Skeletal muscle tissue (tissue), 4 donors: ENCODE results near the gene NOC2L. TPM values are rescaled to one million over a fixed set of nuclear protein-coding genes. Genes with fewer than 3 reads are reported as not detected.

ENCODE experiments used
- H3K27ac ChIP-seq: one replicate; pipeline ENCODE4 v1.7.0; 2013; ENCODE audit warnings: mild to moderate bottlenecking, low read depth, low read length, inconsistent platforms
- H3K27me3 ChIP-seq, 3 donors: one replicate each; pipeline ENCODE4 v1.7.0; 2013; ENCODE audit warnings: low read length in 3 of 3; ENCODE audit not compliant: control insufficient read depth in 3 of 3, insufficient read depth in 3 of 3
- H3K36me3 ChIP-seq, 3 donors: one replicate each; pipeline ENCODE4 v1.7.0; 2013; ENCODE audit warnings: low read length in 3 of 3; ENCODE audit not compliant: control insufficient read depth in 3 of 3, insufficient read depth in 3 of 3
- H3K4me1 ChIP-seq, 3 donors: one replicate each; pipeline ENCODE4 v1.7.0; 2013; ENCODE audit warnings: low read length in 3 of 3, mild to moderate bottlenecking in 3 of 3; ENCODE audit not compliant: control insufficient read depth in 3 of 3, insufficient read depth in 3 of 3
- H3K4me3 ChIP-seq, 3 donors: one replicate each; pipeline ENCODE4 v1.7.0; 2013; ENCODE audit warnings: low read length in 3 of 3
- H3K9ac ChIP-seq, 3 donors: one replicate each; pipeline ENCODE4 v1.7.0; 2013; ENCODE audit warnings: low read length in 3 of 3, mild to moderate bottlenecking in 3 of 3, moderate library complexity in 2 of 3, low read depth in 1 of 3
- H3K9me3 ChIP-seq, 3 donors: one replicate each; pipeline ENCODE4 v1.7.0; 2013; ENCODE audit warnings: low read length in 3 of 3; ENCODE audit not compliant: control insufficient read depth in 3 of 3
- total RNA-seq: library from RNA; depleted of rRNA; stranded (reverse); fragments of >200 nt; gene quantifications from one replicate; pipeline ENCODE4 v1.2.3, GENCODE V29; 2014
- donor health status: Osteomylitis.

NOC2L gene
- total RNA-seq, 1 donor from 2014 or later, result 47.0 TPM

- H3K27me3 ChIP-seq, result peaks cover 9 to 31% (median 20%) of the 10 kb centered on the region in 3 donors
- peak overlapping the region in 1 of 3 donors; percentile 76 for H3K9ac ChIP-seq
- H3K36me3 ChIP-seq, result peaks cover 5 to 23% (median 6%) of the 10 kb centered on the region in 3 donors
- H3K4me3 ChIP-seq, result peak overlapping the region in 1 of 3 donors; percentile 56
- H3K4me1 ChIP-seq, result peaks cover 17 to 59% (median 36%) of the 10 kb centered on the region in 3 donors
- H3K27ac ChIP-seq, result peak overlapping the region; percentile 66
- no peaks in the 10 kb centered on the region for H3K9me3 ChIP-seq
These were observed 17.0 kb upstream of the NOC2L start for GRCh38 chr1:975896-976683.

GRCh38 chr1:975365-975764, 16.3 kb upstream of the NOC2L start:
- H3K36me3 ChIP-seq, result peaks cover 5 to 23% (median 6%) of the 10 kb centered on the region in 3 donors
- no peak overlapping the region for H3K27ac ChIP-seq
- H3K27me3 ChIP-seq, result peaks cover 13 to 38% (median 26%) of the 10 kb centered on the region in 3 donors
- H3K4me3 ChIP-seq, result no peak overlapping the region
- H3K9me3 ChIP-seq, result no peaks in the 10 kb centered on the region
- H3K4me1 ChIP-seq, result peaks cover 16 to 57% (median 31%) of the 10 kb centered on the region in 3 donors
- no peak overlapping the region for H3K9ac ChIP-seq

GRCh38 chr1:974687-975328, 15.8 kb upstream of the NOC2L start:
- Histone ChIP-seq H3K9ac (no peak overlapping the region), H3K27ac (no peak overlapping the region), H3K9me3 (no peaks in the 10 kb centered on the region), H3K36me3 (peaks cover 3 to 18% (median 4%) of the 10 kb centered on the region in 3 donors), H3K27me3 (peaks cover 18 to 43% (median 31%) of the 10 kb centered on the region in 3 donors), H3K4me1 (peaks cover 15 to 53% (median 31%) of the 10 kb centered on the region in 3 donors), H3K4me3 (no peak overlapping the region)

- Histone ChIP-seq H3K27me3 (peaks cover 24 to 49% (median 37%) of the 10 kb centered on the region in 3 donors), H3K9me3 (no peaks in the 10 kb centered on the region), H3K36me3 (peaks cover 0 to 13% (median 0%) of the 10 kb centered on the region in 3 donors), H3K27ac (no peak overlapping the region), H3K4me1 (peaks cover 9 to 48% (median 31%) of the 10 kb centered on the region in 3 donors), H3K4me3 (no peak overlapping the region), H3K9ac (no peak overlapping the region)
These were observed 15.2 kb upstream of the NOC2L start for GRCh38 chr1:974293-974640.

GRCh38 chr1:973459-974292, 14.6 kb upstream of the NOC2L start:
- peaks cover 30 to 51% (median 43%) of the 10 kb centered on the region in 3 donors for H3K27me3 ChIP-seq
- H3K36me3 ChIP-seq, result peaks cover 0 to 7% (median 0%) of the 10 kb centered on the region in 3 donors
- H3K27ac ChIP-seq, result no peak overlapping the region
- H3K4me3 ChIP-seq, result no peak overlapping the region
- peaks cover 5 to 42% (median 31%) of the 10 kb centered on the region in 3 donors for H3K4me1 ChIP-seq
- peak overlapping the region; percentile 6 to 70 (median 43) for H3K9ac ChIP-seq
- no peaks in the 10 kb centered on the region for H3K9me3 ChIP-seq

- Histone ChIP-seq H3K36me3 (no peaks in the 10 kb centered on the region), H3K4me1 (peaks cover 0 to 34% (median 30%) of the 10 kb centered on the region in 3 donors), H3K4me3 (peak overlapping the region in 1 of 3 donors; percentile 29), H3K27me3 (peaks cover 37 to 54% (median 51%) of the 10 kb centered on the region in 3 donors), H3K9ac (peak overlapping the region; percentile 6 to 70 (median 43)), H3K27ac (no peak overlapping the region), H3K9me3 (no peaks in the 10 kb centered on the region)
These were observed 13.8 kb upstream of the NOC2L start for GRCh38 chr1:972726-973458.

- H3K27me3 ChIP-seq, result peaks cover 45 to 63% (median 59%) of the 10 kb centered on the region in 3 donors
- peak overlapping the region in 1 of 3 donors; percentile 33 for H3K9ac ChIP-seq
- H3K9me3 ChIP-seq, result no peaks in the 10 kb centered on the region
- H3K27ac ChIP-seq, result no peak overlapping the region
- no peaks in the 10 kb centered on the region for H3K36me3 ChIP-seq
- peaks cover 2 to 41% (median 35%) of the 10 kb centered on the region in 3 donors for H3K4me1 ChIP-seq
- H3K4me3 ChIP-seq, result no peak overlapping the region
These were observed 12.9 kb upstream of the NOC2L start for GRCh38 chr1:971751-972506.

- no peaks in the 10 kb centered on the region for H3K36me3 ChIP-seq
- H3K27ac ChIP-seq, result no peak overlapping the region
- H3K4me3 ChIP-seq, result no peak overlapping the region
- H3K9me3 ChIP-seq, result no peaks in the 10 kb centered on the region
- H3K9ac ChIP-seq, result peak overlapping the region in 1 of 3 donors; percentile 33
- peaks cover 6 to 47% (median 40%) of the 10 kb centered on the region in 3 donors for H3K4me1 ChIP-seq
- peaks cover 48 to 65% (median 61%) of the 10 kb centered on the region in 3 donors for H3K27me3 ChIP-seq
These were observed 12.1 kb upstream of the NOC2L start for GRCh38 chr1:970973-971730.
